Breast epithelium (tissue), 3 donors: ENCODE measurements around the gene IL3.

Experiments used
- POLR2A ChIP-seq: fragments of 450-650 bp; IDR thresholded peaks from one replicate; pipeline ENCODE4 v1.6.1; 2016; ENCODE audit warnings: antibody characterized with exemption, mild to moderate bottlenecking, moderate library complexity
- POLR2AphosphoS5 ChIP-seq, 3 donors: sonication (generic); formaldehyde crosslinking; IDR thresholded peaks; one replicate each; pipeline ENCODE4 v1.6.1; 2017; ENCODE audit warnings: antibody characterized with exemption in 3 of 3
- TF ChIP-seq, protein P1 (sequence below), 3 donors: fragments of 450-650 bp; IDR thresholded peaks; one replicate each; pipeline ENCODE4 v1.5.1; 2016 to 2017; ENCODE audit warnings: antibody characterized with exemption in 3 of 3, mild to moderate bottlenecking in 3 of 3, moderate library complexity in 3 of 3

DNA sequence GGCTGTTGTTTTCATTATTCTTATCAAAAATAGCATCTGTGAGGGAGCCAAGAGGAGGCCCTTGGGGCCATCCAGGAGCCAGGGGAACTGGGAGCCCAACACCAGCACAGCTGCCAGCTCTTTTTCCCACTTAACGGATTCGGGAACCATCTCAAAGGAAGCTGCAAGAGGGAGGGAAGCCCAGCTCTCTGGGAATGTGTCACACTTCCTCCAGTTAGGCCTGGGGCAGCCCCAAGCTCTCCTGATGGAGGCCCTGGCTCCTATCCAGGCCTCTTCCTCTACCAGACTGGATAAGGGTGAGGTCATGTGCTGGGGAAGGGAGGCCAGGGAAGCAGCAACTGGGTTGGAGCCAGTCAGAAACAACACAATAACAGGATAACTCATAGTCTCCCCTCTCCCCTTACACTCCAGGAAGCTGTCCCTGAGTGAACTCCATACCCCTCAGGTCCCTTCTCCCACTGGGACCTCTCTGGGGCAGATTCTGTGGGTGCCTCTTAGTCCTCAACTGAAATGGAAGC lies 25.9 kb downstream of the IL3 start:
- TF ChIP-seq, protein P1, sequence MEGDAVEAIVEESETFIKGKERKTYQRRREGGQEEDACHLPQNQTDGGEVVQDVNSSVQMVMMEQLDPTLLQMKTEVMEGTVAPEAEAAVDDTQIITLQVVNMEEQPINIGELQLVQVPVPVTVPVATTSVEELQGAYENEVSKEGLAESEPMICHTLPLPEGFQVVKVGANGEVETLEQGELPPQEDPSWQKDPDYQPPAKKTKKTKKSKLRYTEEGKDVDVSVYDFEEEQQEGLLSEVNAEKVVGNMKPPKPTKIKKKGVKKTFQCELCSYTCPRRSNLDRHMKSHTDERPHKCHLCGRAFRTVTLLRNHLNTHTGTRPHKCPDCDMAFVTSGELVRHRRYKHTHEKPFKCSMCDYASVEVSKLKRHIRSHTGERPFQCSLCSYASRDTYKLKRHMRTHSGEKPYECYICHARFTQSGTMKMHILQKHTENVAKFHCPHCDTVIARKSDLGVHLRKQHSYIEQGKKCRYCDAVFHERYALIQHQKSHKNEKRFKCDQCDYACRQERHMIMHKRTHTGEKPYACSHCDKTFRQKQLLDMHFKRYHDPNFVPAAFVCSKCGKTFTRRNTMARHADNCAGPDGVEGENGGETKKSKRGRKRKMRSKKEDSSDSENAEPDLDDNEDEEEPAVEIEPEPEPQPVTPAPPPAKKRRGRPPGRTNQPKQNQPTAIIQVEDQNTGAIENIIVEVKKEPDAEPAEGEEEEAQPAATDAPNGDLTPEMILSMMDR (IDR thresholded peaks at IDR 0.05): no peak
- TF ChIP-seq POLR2A: no peak
- no peak for TF ChIP-seq POLR2AphosphoS5 (IDR thresholded peaks at IDR 0.05)
